HG02973 (cell line): ENCODE measurements around the gene EWSR1.
"Not testable (repeated sequence)": the region's sequence is repeated elsewhere in the genome, so short reads cannot be mapped to it uniquely, and the experiment has no call there.

Source experiments
- ATAC-seq: cut with Tn5 transposase; IDR thresholded peaks from one replicate; pipeline ENCODE4 v1.9.1; 2021; ENCODE audit warnings: moderate library complexity; ENCODE audit not compliant: unreplicated experiment

Gene EWSR1

GRCh38 chr22:29334696-29335344 is 66.8 kb downstream of the EWSR1 start:
- ATAC-seq, result no peak

- ATAC-seq, result no peak
Measured at GRCh38 chr22:29335656-29336055, 67.6 kb downstream of the EWSR1 start.

- no peak for ATAC-seq
Measured at GRCh38 chr22:29336751-29337490, 68.9 kb downstream of the EWSR1 start.

GRCh38 chr22:29337631-29338284 is 69.7 kb downstream of the EWSR1 start:
- no peak for ATAC-seq

- no peak for ATAC-seq
Measured at GRCh38 chr22:29338398-29338797, 70.3 kb downstream of the EWSR1 start.

GRCh38 chr22:29339381-29340235 is 71.5 kb downstream of the EWSR1 start:
- ATAC-seq, result no peak

- ATAC-seq, result no peak
Measured at GRCh38 chr22:29340566-29340965, 72.5 kb downstream of the EWSR1 start.

- no peak for ATAC-seq
Measured at GRCh38 chr22:29341056-29341848, 73.2 kb downstream of the EWSR1 start.

- ATAC-seq, result no peak
Measured at GRCh38 chr22:29341849-29342127, 73.7 kb downstream of the EWSR1 start.

GRCh38 chr22:29342177-29342576 is 74.1 kb downstream of the EWSR1 start:
- no peak for ATAC-seq

- ATAC-seq, result no peak
Measured at GRCh38 chr22:29342577-29343312, 74.7 kb downstream of the EWSR1 start.

GRCh38 chr22:29343313-29343805 is 75.3 kb downstream of the EWSR1 start:
- no peak for ATAC-seq

- ATAC-seq, result no peak
Measured at GRCh38 chr22:29344137-29344536, 76.1 kb downstream of the EWSR1 start.

- ATAC-seq, result not testable (repeated sequence)
Measured at GRCh38 chr22:29344889-29345288, 76.8 kb downstream of the EWSR1 start.

- no peak for ATAC-seq
Measured at GRCh38 chr22:29345932-29346331, 77.9 kb downstream of the EWSR1 start.

- ATAC-seq, result no peak
Measured at GRCh38 chr22:29346659-29347058, 78.6 kb downstream of the EWSR1 start.

- no peak for ATAC-seq
Measured at GRCh38 chr22:29348041-29348440, 80.0 kb downstream of the EWSR1 start.

- no peak for ATAC-seq
Measured at GRCh38 chr22:29348956-29349355, 80.9 kb downstream of the EWSR1 start.
